GM19193 (cell line): ENCODE data around the gene GSC2.

Experiments
- POLR2A ChIP-seq: IDR thresholded peaks from 4 replicates; pipeline ENCODE4 v1.6.1; 2011; ENCODE audit not compliant: insufficient read depth, insufficient read length; ENCODE audit errors: extremely low read depth

GSC2 gene

GRCh38 chr22:19134176-19134831 lies 15.8 kb downstream of the GSC2 start:
- no peak for TF ChIP-seq POLR2A

GRCh38 chr22:19133561-19133960 lies 16.5 kb downstream of the GSC2 start:
- TF ChIP-seq POLR2A: no peak

GRCh38 chr22:19132693-19133400 lies 17.2 kb downstream of the GSC2 start:
- no peak for TF ChIP-seq POLR2A

- no peak for TF ChIP-seq POLR2A
Observed at GRCh38 chr22:19132153-19132552, 17.9 kb downstream of the GSC2 start.

- TF ChIP-seq POLR2A: no peak
Observed at GRCh38 chr22:19131685-19132015, 18.4 kb downstream of the GSC2 start.

- TF ChIP-seq POLR2A: no peak
Observed at GRCh38 chr22:19130959-19131684, 19.0 kb downstream of the GSC2 start, which contains the start of gene TSSK2. TSS of gene TSSK2 (plus strand) at chr22:19131308. CDS start at chr22:19131400, 92 bp downstream.

- TF ChIP-seq POLR2A: no peak
Observed at GRCh38 chr22:19129871-19130270, 20.2 kb downstream of the GSC2 start.

- TF ChIP-seq POLR2A: no peak
Observed at GRCh38 chr22:19128946-19129727, 21.0 kb downstream of the GSC2 start.

- no peak for TF ChIP-seq POLR2A
Observed at GRCh38 chr22:19128009-19128401, 22.1 kb downstream of the GSC2 start.

GRCh38 chr22:19127329-19128008 lies 22.6 kb downstream of the GSC2 start:
- TF ChIP-seq POLR2A: no peak

GRCh38 chr22:19126309-19127273 lies 23.5 kb downstream of the GSC2 start:
- no peak for TF ChIP-seq POLR2A

GRCh38 chr22:19125474-19126308 lies 24.4 kb downstream of the GSC2 start:
- no peak for TF ChIP-seq POLR2A

GRCh38 chr22:19125011-19125410 lies 25.1 kb downstream of the GSC2 start:
- TF ChIP-seq POLR2A: no peak

- no peak for TF ChIP-seq POLR2A
Observed at GRCh38 chr22:19124377-19124776, 25.7 kb downstream of the GSC2 start.
